Upper lobe of left lung (tissue), 6 donors: Measurements from ENCODE around the gene WDR53. TPM values are rescaled to one million over a fixed set of nuclear protein-coding genes. Genes with fewer than 3 reads are reported as not detected.
A peak's percentile ranks its signal among the peaks of the same experiment; 100 is the strongest.
"Not testable (repeated sequence)": the region's sequence is repeated elsewhere in the genome, so short reads cannot be mapped to it uniquely, and the experiment has no call there.

Source experiments
- ATAC-seq, 2 donors: fragments of 200-7000 bp; cut with Tn5 transposase; one replicate each; pipeline ENCODE4 v1.9.1; 2022; ENCODE audit warnings: mild to moderate bottlenecking in 2 of 2, moderate library complexity in 2 of 2; ENCODE audit not compliant: low FRiP score in 2 of 2
- DNase-seq, 2 donors: peaks; one replicate each; pipeline ENCODE4 v3.0.0-alpha.2; 2019 to 2020
- H3K27ac ChIP-seq, 4 donors: fragments of 200-600 bp; sonication (generic); one replicate each; pipeline ENCODE4 v1.5.1; 2016 to 2019
- H3K27me3 ChIP-seq, 4 donors: fragments of 200-600 bp; sonication (generic); one replicate each; pipeline ENCODE4 v1.5.1; 2017 to 2019
- H3K36me3 ChIP-seq, 4 donors: fragments of 200-600 bp; sonication (generic); one replicate each; pipeline ENCODE4 v1.5.1; 2016 to 2019
- H3K4me1 ChIP-seq, 4 donors: fragments of 200-600 bp; sonication (generic); one replicate each; pipeline ENCODE4 v1.5.1; 2018 to 2019
- H3K4me3 ChIP-seq, 4 donors: fragments of 200-600 bp; sonication (generic); one replicate each; pipeline ENCODE4 v1.5.1; 2017 to 2019; ENCODE audit warnings: mild to moderate bottlenecking in 2 of 4, moderate library complexity in 1 of 4
- H3K9me3 ChIP-seq, 4 donors: fragments of 200-600 bp; sonication (generic); one replicate each; pipeline ENCODE4 v1.5.1; 2018 to 2019
- EP300 ChIP-seq, 4 donors: sonication (generic); formaldehyde crosslinking; IDR thresholded peaks; one replicate each; pipeline ENCODE4 v1.5.1; 2017; ENCODE audit warnings: antibody characterized with exemption in 4 of 4, control low read depth in 2 of 4
- POLR2A ChIP-seq, 4 donors: fragments of 450-650 bp; IDR thresholded peaks; one replicate each; pipeline ENCODE4 v1.5.1; 2016 to 2017; ENCODE audit warnings: antibody characterized with exemption in 4 of 4, mild to moderate bottlenecking in 2 of 4
- POLR2AphosphoS5 ChIP-seq, 2 donors: sonication (generic); formaldehyde crosslinking; IDR thresholded peaks; one replicate each; pipeline ENCODE4 v1.5.1; 2017; ENCODE audit warnings: antibody characterized with exemption in 2 of 2
- WGBS, 2 donors: methylation state at CpG; one replicate each; pipeline ENCODE4 v1.1.5; 2017 to 2018; 5-methylcytosine and 5-hydroxymethylcytosine counted together
- total RNA-seq, 6 donors: library from RNA; depleted of rRNA in 4 of 6; stranded (reverse); fragments of >200 nt in 4 of 6; gene quantifications; one replicate each; pipeline versions ENCODE4 v1.1.0 to v1.2.1, GENCODE V29; 2016 to 2021
- TF ChIP-seq, protein P1 (sequence below), 6 experiments: fragments of 450-650 bp in 4 of 6; fragments of 200-600 bp in 2 of 6; sonication (generic) in 2 of 6; IDR thresholded peaks; one replicate each; pipeline ENCODE4 v1.5.1; 2016 to 2019; ENCODE audit warnings: antibody characterized with exemption in 6 of 6
- donor health status: DM: no; HTN: no; CAD: no; lungs with moderate emphysema.
- donor health status: DM: no; HTN: yes; CAD: no; lungs with severe emphysema.

Gene WDR53
- total RNA-seq, 6 donors from 2014 or later: 1.00 to 31.4 (median 8.7) TPM

DNA sequence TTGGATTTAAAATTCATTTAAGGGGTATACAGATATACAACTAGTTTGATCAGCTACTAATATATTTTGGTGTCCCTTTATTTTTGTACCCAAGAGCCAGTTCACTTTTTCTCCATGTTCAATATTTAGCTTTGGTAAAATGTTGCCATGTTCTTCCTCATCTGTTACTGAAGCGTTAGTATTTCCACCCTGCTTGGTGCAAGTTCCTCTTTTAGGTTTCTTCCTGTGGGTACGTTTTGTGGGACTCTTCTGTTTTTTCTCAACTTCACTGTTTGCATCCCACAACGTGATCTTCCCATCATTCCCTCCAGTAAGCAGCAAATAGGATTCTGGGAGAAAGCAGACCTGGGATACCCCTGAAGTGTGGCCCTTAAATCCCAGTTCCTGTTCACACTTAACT is 14.1 kb downstream of the WDR53 start:
- WGBS, 2 donors: 62 to 63% methylated on average over 3 of the region's 3 CpGs
- peak in 1 of 2 donors; percentile 53 for ATAC-seq
- no peak for DNase-seq
- no peak overlapping the region for H3K4me3 ChIP-seq
- peaks cover 0 to 5% (median 2%) of the 10 kb centered on the region in 4 donors for H3K9me3 ChIP-seq
- H3K36me3 ChIP-seq: peaks cover 0 to 22% (median 0%) of the 10 kb centered on the region in 4 donors
- TF ChIP-seq POLR2AphosphoS5 (IDR thresholded peaks at IDR 0.05): no peak
- no peak for TF ChIP-seq POLR2A (IDR thresholded peaks at IDR 0.05)
- TF ChIP-seq, protein P1, sequence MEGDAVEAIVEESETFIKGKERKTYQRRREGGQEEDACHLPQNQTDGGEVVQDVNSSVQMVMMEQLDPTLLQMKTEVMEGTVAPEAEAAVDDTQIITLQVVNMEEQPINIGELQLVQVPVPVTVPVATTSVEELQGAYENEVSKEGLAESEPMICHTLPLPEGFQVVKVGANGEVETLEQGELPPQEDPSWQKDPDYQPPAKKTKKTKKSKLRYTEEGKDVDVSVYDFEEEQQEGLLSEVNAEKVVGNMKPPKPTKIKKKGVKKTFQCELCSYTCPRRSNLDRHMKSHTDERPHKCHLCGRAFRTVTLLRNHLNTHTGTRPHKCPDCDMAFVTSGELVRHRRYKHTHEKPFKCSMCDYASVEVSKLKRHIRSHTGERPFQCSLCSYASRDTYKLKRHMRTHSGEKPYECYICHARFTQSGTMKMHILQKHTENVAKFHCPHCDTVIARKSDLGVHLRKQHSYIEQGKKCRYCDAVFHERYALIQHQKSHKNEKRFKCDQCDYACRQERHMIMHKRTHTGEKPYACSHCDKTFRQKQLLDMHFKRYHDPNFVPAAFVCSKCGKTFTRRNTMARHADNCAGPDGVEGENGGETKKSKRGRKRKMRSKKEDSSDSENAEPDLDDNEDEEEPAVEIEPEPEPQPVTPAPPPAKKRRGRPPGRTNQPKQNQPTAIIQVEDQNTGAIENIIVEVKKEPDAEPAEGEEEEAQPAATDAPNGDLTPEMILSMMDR (IDR thresholded peaks at IDR 0.05): no peak
- TF ChIP-seq EP300 (IDR thresholded peaks at IDR 0.05): no peak
- H3K4me1 ChIP-seq: no peaks in the 10 kb centered on the region
- no peaks in the 10 kb centered on the region for H3K27me3 ChIP-seq
- no peak overlapping the region for H3K27ac ChIP-seq

DNA sequence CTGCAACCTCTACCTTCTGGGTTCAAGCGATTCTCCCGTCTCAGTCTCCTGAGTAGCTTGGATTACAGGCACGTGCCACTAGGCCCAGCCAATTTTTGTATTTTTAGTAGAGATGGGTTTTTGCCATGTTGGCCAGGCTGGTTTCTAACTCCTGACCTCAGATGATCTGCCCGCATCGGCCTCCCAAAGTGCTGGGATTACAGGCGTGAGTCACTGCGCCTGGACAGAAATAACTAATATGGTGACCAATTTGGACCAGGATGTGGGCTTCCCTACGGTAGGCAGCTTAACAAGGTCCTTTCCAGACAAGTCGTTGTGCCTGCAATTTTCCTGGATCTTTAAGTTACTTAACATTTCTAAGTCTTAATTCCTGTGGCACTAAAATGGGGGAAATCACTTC is 14.8 kb downstream of the WDR53 start:
- Histone ChIP-seq H3K27ac (no peak overlapping the region), H3K9me3 (peaks cover 0 to 7% (median 2%) of the 10 kb centered on the region in 4 donors), H3K27me3 (no peaks in the 10 kb centered on the region), H3K4me3 (no peak overlapping the region), H3K4me1 (no peaks in the 10 kb centered on the region), H3K36me3 (peaks cover 0 to 17% (median 0%) of the 10 kb centered on the region in 4 donors)
- DNase-seq (no peak), ATAC-seq (no peak)
- TF ChIP-seq POLR2A (IDR thresholded peaks at IDR 0.05) (no peak), POLR2AphosphoS5 (IDR thresholded peaks at IDR 0.05) (no peak), EP300 (IDR thresholded peaks at IDR 0.05) (no peak)
- WGBS, 2 donors: 94 to 96% methylated on average over 9 of the region's 9 CpGs

DNA sequence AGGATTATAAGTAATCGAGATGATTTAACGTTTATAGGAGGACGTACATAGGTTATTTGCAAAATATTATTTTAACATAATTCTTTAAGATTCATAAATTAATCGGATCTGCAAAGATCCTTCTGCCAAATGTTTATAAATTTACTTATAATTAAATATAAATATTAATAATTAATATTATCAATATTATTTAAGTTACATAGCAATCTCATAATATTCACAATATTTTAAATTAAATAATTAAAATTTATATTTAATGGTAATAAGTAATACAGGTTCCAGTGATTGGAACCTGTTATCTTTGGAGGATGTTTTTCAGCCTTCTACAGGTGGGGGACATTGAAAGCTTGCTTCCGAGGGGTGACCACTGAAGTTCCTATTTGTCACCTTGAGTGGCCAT is 16.1 kb downstream of the WDR53 start:
- Histone ChIP-seq H3K27me3 (no peaks in the 10 kb centered on the region), H3K4me3 (no peak overlapping the region), H3K4me1 (no peaks in the 10 kb centered on the region), H3K36me3 (peaks cover 0 to 17% (median 0%) of the 10 kb centered on the region in 4 donors), H3K27ac (no peak overlapping the region), H3K9me3 (peaks cover 0 to 7% (median 2%) of the 10 kb centered on the region in 4 donors)
- 97% methylated on average over 5 of the region's 5 CpGs for WGBS, 2 donors
- TF ChIP-seq EP300 (IDR thresholded peaks at IDR 0.05) (no peak), POLR2AphosphoS5 (IDR thresholded peaks at IDR 0.05) (no peak), POLR2A (IDR thresholded peaks at IDR 0.05) (no peak)
- TF ChIP-seq, protein P1 (IDR thresholded peaks at IDR 0.05): no peak
- ATAC-seq (no peak), DNase-seq (no peak)

DNA sequence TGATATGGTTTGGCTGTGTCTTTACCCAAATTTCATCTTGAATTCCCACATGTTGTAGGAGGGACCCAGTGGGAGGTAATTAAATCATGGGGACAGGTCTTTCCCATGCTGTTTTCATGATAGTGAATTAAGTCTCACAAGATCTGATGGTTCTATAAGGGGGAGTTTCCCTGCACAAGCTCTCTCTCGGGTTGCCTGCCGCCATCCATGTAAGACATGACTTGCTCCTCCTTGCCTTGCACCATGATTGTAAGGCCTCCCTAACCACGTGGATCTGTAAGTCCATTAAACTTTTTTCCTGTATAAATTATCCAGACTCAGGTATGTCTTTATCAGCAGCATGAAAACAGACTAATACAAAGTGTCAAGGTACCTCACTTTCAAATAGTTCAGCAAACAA is 18.2 kb downstream of the WDR53 start:
- not testable (repeated sequence) for H3K4me3 ChIP-seq, H3K27ac ChIP-seq, H3K27me3 ChIP-seq, DNase-seq, H3K4me1 ChIP-seq, H3K9me3 ChIP-seq, ATAC-seq
- H3K36me3 ChIP-seq: peaks cover 0 to 17% (median 0%) of the 10 kb centered on the region in 4 donors
- 88 to 93% methylated on average over 3 of the region's 3 CpGs for WGBS, 2 donors

DNA sequence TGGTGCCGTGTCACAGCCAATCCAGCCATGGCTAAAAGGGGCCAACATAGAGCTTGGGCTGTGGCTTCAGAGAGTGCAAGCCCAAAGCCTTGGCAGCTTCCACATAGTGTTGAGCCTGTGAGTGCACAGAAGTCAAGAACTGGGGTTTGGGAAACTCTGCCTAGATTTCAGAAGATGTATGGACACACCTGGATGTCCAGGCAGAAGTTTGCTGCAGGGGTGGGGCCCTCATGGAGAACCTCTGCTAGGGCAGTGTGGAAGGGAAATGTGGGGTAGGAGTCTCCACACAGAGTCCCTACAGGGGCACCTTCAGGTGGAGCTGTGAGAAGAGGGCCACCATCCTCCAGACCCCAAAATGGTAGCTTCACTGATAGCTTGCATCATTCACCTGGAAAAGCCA is 19.0 kb downstream of the WDR53 start:
- not testable (repeated sequence) for H3K4me1 ChIP-seq, H3K27ac ChIP-seq, DNase-seq, H3K27me3 ChIP-seq, H3K9me3 ChIP-seq, H3K4me3 ChIP-seq, ATAC-seq
- WGBS, 2 donors: 100% methylated on average over 1 of the region's 1 CpG; no CpG with 5 or more reads in 1 of the 2 donors
- H3K36me3 ChIP-seq: peaks cover 0 to 13% (median 0%) of the 10 kb centered on the region in 4 donors

DNA sequence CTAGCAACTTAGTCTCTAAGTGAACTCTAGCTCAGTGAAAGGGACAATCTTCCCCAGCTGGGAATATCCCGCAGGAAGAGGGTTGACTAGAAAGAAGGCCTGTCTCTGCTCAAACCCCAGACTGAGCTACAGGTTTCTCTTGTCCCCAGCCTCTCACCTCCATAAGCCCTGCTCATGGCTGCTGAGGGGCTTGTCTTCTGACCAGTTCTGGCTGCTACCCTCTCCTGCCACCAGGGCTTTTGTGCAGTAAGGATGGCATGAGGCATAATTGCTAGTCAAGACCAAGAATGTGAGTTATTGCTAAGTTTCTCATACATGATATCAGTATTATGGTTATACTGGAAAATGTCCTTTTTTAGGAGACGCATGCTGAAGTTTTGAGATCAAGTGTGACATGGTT is 21.3 kb downstream of the WDR53 start:
- ATAC-seq (no peak), DNase-seq (no peak)
- Histone ChIP-seq H3K27ac (no peak overlapping the region), H3K4me3 (no peak overlapping the region), H3K36me3 (no peaks in the 10 kb centered on the region), H3K4me1 (no peaks in the 10 kb centered on the region), H3K9me3 (peaks cover 0 to 7% (median 2%) of the 10 kb centered on the region in 4 donors), H3K27me3 (no peaks in the 10 kb centered on the region)
- 96 to 98% methylated on average over 2 of the region's 2 CpGs for WGBS, 2 donors
- no peak for TF ChIP-seq POLR2AphosphoS5 (IDR thresholded peaks at IDR 0.05)
- TF ChIP-seq POLR2A (IDR thresholded peaks at IDR 0.05): no peak

DNA sequence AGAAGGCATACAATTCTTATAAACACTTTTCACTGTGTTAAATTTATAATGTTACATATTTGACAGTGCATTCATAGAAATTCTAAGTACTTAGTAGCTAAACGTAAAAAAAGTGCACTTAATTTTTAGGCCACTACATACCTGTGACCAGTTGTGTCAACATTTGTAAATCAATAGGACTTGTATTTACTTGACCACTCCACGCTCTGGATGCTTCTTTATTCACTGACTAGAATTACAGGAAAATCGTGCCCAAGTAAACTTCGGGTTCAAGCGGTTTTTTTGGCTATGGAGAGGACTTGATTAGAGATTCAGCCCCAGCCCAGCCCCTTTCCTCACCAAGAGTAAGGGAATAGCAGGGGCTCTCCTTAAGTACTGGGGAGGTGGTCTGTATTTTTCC is 21.8 kb downstream of the WDR53 start:
- DNase-seq (no peak), ATAC-seq (no peak)
- H3K4me3 ChIP-seq: no peak overlapping the region
- H3K9me3 ChIP-seq: peaks cover 0 to 7% (median 2%) of the 10 kb centered on the region in 4 donors
- H3K4me1 ChIP-seq: no peaks in the 10 kb centered on the region
- WGBS, 2 donors: 65 to 66% methylated on average over 5 of the region's 5 CpGs
- H3K36me3 ChIP-seq: no peaks in the 10 kb centered on the region
- no peaks in the 10 kb centered on the region for H3K27me3 ChIP-seq
- TF ChIP-seq POLR2AphosphoS5 (IDR thresholded peaks at IDR 0.05): no peak
- no peak for TF ChIP-seq POLR2A (IDR thresholded peaks at IDR 0.05)
- TF ChIP-seq, protein P1 (IDR thresholded peaks at IDR 0.05): no peak
- no peak for TF ChIP-seq EP300 (IDR thresholded peaks at IDR 0.05)
- no peak overlapping the region for H3K27ac ChIP-seq
